Esophagus muscularis mucosa (tissue), 4 donors: Measurements from ENCODE around the gene MUC20.
"Not testable (repeated sequence)": the region's sequence is repeated elsewhere in the genome, so short reads cannot be mapped to it uniquely, and the experiment has no call there.

ENCODE experiments used
- EP300 ChIP-seq: sonication (generic); formaldehyde crosslinking; IDR thresholded peaks from one replicate; pipeline ENCODE4 v1.6.1; 2017; ENCODE audit warnings: antibody characterized with exemption
- POLR2A ChIP-seq: fragments of 450-650 bp; IDR thresholded peaks from one replicate; pipeline ENCODE4 v1.6.1; 2017; ENCODE audit warnings: antibody characterized with exemption, moderate library complexity, mild to moderate bottlenecking, low read depth
- POLR2AphosphoS5 ChIP-seq, 2 donors: sonication (generic); formaldehyde crosslinking; IDR thresholded peaks; one replicate each; pipeline ENCODE4 v1.6.1; 2017; ENCODE audit warnings: antibody characterized with exemption in 2 of 2
- TF ChIP-seq, protein P1 (sequence below), 3 experiments: fragments of 200-600 bp in 2 of 3; fragments of 450-650 bp in 1 of 3; sonication (generic) in 2 of 3; IDR thresholded peaks; one replicate each; pipeline ENCODE4 v1.5.1; 2017 to 2019; ENCODE audit warnings: antibody characterized with exemption in 3 of 3, mild to moderate bottlenecking in 2 of 3, moderate library complexity in 1 of 3

DNA sequence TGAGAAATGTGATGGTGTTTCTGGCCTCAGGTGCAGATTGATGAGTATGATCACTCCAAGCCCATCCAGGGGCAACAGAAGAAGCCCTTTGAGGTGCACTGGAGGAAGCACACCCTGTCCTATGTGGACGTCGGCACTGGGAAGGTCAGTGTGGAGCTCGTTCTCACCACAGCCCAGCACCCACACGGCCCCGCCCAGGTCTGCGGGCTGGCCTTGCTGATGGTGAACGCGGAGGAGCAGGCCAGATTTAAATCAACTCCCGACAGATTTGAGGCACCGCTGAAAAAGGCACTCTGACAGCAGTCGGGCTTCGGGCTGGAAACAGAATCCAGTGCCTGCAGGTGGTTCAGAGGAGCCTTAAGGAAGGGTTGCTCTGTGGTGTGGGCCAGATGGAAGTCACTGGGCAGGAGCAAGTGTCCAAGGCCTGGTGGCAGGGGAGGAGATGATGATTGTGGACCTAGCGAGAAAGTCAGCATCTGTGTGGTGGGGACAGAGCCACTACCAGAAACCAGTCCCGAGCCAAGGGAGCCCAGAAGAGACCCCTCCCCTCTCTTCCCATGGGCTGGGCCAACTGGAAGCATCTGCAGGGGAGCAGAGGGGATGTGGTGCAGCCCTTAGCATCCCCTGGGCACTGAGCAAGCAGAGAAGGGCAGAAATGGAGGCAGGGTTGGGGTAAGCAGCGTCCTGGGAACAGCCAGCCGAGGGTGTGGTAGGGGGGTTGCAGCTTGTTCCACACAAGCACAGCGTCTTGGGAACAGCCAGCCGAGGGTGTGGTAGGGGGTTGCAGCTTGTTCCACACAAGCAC lies 36.9 kb upstream of the MUC20 start:
- TF ChIP-seq, protein P1, sequence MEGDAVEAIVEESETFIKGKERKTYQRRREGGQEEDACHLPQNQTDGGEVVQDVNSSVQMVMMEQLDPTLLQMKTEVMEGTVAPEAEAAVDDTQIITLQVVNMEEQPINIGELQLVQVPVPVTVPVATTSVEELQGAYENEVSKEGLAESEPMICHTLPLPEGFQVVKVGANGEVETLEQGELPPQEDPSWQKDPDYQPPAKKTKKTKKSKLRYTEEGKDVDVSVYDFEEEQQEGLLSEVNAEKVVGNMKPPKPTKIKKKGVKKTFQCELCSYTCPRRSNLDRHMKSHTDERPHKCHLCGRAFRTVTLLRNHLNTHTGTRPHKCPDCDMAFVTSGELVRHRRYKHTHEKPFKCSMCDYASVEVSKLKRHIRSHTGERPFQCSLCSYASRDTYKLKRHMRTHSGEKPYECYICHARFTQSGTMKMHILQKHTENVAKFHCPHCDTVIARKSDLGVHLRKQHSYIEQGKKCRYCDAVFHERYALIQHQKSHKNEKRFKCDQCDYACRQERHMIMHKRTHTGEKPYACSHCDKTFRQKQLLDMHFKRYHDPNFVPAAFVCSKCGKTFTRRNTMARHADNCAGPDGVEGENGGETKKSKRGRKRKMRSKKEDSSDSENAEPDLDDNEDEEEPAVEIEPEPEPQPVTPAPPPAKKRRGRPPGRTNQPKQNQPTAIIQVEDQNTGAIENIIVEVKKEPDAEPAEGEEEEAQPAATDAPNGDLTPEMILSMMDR (IDR thresholded peaks at IDR 0.05), result not testable (repeated sequence)
- TF ChIP-seq POLR2AphosphoS5 (IDR thresholded peaks at IDR 0.05); EP300; POLR2A: not testable (repeated sequence)
